ENCODE results near the gene KRT33B.

KRT33B gene

DNA sequence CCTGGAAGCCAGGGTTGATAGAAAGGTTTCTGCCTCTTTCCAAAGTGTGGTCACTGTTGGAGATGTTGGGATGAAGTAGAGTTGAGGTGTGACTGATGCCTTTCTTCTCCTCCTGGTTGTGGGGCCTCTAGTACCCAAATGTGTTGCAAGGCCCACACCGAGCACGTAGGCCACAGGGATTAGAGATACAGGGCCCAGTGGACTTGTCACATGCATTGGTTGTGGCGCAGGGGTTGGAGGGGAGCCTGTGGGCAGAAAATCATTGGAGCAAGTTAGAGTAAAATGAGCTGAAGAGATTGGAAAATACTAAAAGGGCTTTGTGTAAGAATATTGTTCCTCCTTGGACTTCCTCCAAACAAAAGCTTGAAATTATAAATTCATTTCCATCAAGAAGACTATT lies 23.6 kb downstream of the KRT33B start:
- DNase-seq = no peak

DNA sequence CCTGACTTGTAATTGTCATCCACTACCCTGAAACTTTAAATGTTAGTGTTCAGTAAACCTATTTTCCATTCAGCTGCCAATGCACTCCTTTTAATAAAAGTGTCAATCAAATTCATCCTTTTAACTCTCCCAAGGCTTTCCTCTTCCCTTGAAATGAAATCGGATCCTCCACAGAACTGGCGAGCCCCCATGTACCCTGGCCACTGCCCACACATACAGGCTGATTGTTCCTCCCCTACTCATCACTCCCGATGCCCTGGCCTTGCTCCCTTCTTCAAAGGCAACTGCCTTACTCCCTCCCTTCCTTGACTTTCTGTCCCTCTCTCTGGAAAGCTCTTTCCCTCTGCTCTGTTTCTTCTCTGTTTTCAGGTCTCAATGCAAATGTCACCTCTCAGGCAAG lies 26.6 kb downstream of the KRT33B start:
- DNase-seq = no peak

GRCh38 chr17:41340934-41341861 lies 28.4 kb downstream of the KRT33B start:
- peak; percentile 33 for DNase-seq

DNA sequence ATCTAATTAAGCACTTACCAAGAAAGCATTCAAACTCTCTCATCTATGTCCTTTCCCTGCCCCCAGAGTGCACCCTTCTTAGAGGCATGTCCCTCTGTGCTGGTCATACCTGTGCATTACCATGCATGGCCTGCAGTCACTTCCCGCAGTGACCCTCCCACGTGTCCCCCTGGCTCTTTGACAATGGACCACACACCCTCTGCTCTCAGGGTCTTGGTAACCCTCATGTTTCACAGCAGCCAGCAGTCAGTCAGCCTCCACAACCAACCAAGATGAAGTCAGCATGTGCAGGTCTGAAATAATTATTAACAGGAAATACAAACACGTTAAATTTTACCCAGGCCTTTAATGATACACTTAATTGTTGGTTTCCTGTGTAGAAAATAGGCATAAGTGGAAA lies 29.1 kb downstream of the KRT33B start:
- DNase-seq = no peak

DNA sequence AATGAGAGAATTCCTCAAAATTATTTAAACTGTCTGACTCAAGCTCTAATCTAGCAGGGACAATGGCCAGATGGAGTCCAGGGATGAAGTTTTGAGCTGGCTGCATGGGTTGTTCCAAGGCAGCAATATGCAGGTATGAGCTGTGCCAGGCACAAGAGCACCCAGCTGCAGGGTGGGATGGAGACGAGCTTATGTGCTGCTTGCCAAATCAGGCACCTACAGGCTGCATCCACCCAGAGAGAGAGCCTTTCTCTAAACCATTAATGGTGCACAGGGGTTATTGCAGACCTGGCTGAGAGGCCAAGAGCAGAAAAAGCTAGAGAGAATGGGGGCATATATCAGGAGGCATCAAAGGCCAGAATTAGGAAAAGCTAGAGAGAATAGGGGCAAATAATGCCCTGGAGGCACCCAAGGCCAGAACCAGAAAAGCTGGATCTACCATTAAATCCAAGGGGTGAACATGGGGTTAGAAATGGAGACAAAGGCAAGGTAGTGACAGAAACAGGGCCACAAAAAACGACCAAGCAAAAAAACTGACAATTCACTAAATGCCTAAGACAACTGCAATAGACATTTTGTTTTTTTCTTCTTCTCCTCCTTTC lies 29.9 kb downstream of the KRT33B start:
- no peak for DNase-seq

DNA sequence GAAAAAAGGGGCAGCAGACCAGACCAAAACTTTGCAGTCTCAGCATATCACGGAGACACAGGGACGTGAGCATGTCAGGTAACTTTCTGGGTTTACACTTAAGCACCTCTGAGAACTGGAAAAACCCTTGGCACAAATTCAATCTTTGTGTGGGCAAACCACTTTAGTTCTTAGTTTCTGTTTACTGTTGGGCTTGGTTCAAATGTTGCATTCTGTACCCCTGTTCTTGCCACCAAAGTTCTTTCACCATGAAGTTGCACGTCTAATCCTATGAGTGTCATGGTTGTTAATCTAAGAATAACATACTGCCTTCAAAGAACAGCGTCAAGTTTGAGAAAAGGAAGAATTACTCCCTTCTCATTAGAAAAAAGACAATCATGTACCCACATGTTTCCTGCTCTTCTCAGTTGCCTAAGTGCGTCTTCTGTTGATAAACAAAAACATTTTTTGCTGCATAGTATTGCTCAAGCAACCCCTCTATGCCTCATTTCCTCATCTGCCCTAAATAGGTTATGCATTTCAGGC lies 30.6 kb downstream of the KRT33B start:
- no peak for DNase-seq

- no peak for DNase-seq
These were observed 33.9 kb downstream of the KRT33B start for GRCh38 chr17:41335747-41336146.

DNA sequence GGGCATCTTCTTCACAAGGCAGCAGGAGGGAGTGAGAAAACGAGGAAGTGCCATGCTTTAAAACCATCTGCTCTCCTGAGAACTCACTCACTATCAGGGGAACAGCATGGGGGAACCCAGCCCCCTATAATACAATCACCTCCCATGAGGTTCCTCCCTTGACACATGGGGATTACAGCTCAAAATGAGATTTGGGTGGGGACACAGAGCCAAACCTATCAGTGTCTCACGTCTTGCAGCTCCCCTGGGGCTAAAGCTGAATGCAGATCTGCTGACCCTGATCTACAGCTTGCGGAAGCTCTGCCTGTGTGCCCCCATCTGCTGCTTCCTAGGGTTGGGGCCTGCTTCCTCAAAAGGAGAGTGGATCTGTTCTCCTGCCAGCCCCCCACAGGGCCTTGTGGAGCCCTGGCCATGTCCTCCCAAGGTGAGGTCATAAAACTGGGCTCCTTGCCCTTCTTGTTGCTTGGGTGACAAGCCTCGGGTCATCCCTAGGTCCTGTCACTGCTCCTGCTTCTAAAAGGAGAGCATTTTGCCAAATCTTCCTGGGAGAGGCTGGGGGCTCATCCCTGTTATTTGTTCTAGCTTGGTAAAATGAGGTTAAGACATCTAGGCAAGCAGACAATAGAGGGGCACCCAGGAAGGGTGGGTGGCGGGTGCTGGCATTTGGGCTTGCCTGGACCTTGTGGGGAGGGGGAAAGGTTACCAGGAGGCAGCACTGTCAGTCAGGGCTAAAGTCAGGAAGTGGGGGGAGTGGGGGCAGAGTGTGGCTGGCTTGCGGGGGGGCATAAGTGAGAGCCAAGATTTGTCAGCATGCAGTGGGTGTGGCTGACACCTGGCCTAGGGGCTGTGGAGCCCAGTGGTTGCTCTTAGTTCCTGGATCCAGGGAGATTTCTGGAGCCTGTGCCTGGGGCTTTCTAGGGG lies 35.0 kb downstream of the KRT33B start:
- DNase-seq = no peak

DNA sequence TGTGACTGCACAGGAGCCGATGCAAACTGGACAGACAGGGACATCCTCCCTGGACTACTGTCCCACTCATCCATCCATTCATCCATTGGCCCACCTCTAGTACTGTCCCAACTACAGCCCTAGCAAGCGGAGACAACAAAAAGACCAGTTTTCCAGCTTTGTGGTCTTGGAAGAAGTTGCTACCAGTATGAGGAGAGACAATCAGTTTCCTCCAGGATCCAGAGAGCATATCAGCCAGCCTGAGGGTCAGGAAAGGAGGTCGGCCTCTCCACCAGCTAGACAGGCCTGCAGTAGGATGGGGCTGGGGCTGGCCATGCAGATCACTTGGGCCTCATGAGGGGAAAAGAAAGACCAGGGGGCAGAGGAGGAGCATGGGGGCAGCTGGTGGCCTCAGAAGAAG lies 35.8 kb downstream of the KRT33B start:
- no peak for DNase-seq

DNA sequence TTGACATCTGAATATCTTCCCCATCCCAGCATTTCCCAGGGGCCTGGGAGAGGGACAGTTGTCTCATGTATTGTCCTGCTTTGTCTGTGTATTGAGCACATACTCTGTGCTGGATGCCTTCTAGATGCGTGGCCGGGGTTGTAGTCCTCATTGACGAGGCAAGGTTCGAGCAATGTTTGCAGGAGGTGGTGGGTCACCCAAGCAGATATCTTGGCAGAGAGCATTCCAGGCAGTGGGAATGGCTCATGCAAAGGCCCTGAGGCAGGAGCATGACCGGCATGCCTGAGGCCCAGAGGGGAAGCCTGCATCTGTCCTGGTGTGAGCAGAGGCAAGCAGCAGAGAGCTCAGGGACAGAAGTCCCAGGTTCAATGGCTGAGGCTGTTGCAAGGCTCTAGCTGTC lies 36.5 kb downstream of the KRT33B start:
- DNase-seq = no peak

- no peak for DNase-seq
These were observed 37.4 kb downstream of the KRT33B start for GRCh38 chr17:41332239-41332638.

- no peak for DNase-seq
These were observed 38.0 kb downstream of the KRT33B start for GRCh38 chr17:41331606-41332005.

DNA sequence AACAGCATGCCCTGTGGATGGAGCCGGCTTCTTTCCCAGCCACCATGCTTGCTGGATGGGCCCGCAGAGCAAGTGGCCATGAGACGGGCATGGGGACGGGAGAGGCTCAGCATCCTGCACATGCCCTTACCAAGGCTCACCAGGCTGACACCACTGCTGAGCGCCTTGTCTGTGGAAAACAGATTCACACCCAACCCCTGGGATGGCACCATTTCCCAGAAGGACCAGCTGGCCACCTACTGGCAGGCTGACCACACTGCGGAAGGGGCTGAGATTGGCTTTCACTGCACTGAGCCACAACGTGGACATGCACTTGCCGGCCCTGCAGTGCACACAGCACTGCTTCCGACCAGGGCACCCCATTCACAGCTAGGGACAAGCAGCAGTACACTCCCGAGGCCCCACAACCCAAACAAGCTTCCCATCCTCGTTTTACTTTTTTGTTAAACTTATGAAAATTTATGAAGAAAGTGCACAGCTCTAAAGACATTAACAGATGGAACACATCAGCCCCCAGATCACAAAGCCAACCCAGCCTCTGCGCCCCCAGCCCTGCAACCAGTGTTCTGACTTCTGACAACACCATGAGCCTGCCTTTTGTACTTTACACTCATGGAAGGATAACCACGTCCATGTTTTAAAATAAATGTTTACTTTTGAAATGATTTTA lies 40.2 kb downstream of the KRT33B start:
- no peak for DNase-seq

- no peak for DNase-seq
These were observed 41.4 kb downstream of the KRT33B start for GRCh38 chr17:41328207-41328606.

DNA sequence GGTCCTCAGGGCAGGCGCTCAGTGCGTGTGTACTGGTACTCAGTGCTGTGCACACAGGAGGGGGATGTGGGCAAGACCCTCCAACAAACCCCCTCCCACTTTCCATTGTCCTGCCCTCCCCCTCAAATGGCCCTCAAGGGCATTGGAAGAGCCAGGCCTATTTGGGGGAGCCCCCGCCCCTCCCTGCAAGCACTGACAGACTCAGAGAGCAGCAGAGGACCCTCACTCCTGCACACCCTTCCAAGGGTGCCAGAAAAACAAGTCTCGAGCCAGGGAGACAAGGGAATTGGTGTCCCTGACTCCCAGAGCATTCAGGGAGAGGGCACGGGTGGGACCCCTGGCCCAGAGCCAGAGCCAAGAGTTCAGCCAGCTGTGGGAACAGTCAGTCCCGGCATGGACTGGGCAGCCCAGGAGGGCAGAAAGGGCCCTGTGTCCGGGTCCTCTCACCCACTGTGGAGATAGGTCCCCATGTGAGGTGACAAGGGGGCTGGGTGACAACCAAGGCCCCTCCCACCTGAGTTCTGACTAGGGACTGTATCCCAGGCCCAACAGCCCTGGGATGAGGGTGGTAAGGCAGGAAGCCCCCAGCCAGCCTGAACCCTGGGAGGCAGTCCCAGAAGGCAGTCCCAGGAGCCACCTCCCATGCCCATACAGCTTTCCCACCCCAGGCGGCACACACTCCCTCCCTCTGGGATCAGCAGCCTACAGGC lies 42.0 kb downstream of the KRT33B start:
- no peak for DNase-seq

GRCh38 chr17:41326173-41327145 lies 43.2 kb downstream of the KRT33B start:
- DNase-seq = no peak

- no peak for DNase-seq
These were observed 44.0 kb downstream of the KRT33B start for GRCh38 chr17:41325611-41326010.

- DNase-seq = no peak
These were observed 44.5 kb downstream of the KRT33B start for GRCh38 chr17:41325126-41325525.

GRCh38 chr17:41324180-41325075 lies 45.2 kb downstream of the KRT33B start:
- DNase-seq = no peak

Measured in stimulated activated CD4-positive, alpha-beta T cell treated with anti-CD3 and anti-CD28 coated beads, Interleukin-4, amount 100 ng/mL, for 1 hour (primary cell).